Measurements from ENCODE around the gene PSMC3IP.

PSMC3IP gene

GRCh38 chr17:42585353-42585752 is 7.8 kb upstream of the PSMC3IP start:
- DNase-seq (ENCODE audit: low read depth in 2 of 2): no peak

- no peak for DNase-seq (ENCODE audit: low read depth in 2 of 2)
These were observed 7.4 kb upstream of the PSMC3IP start for GRCh38 chr17:42584880-42585279.

- DNase-seq (ENCODE audit: low read depth in 2 of 2): no peak
These were observed 4.3 kb upstream of the PSMC3IP start for GRCh38 chr17:42581744-42582270.

GRCh38 chr17:42579794-42580551 is 2.4 kb upstream of the PSMC3IP start:
- no peak for DNase-seq (ENCODE audit: low read depth in 2 of 2)

GRCh38 chr17:42578282-42578869 is 847 bp upstream of the PSMC3IP start:
- DNase-seq (ENCODE audit: low read depth in 2 of 2): peak in 1 of 2 donors; percentile 53

GRCh38 chr17:42577140-42577531 is 393 bp downstream of the PSMC3IP start:
- no peak for DNase-seq (ENCODE audit: low read depth in 2 of 2)

- DNase-seq (ENCODE audit: low read depth in 2 of 2): no peak
These were observed 3.1 kb downstream of the PSMC3IP start for GRCh38 chr17:42574463-42574862.

- no peak for DNase-seq (ENCODE audit: low read depth in 2 of 2)
These were observed 4.4 kb downstream of the PSMC3IP start for GRCh38 chr17:42573095-42573494.

GRCh38 chr17:42571435-42572225 is 5.9 kb downstream of the PSMC3IP start:
- no peak for DNase-seq (ENCODE audit: low read depth in 2 of 2)

- no peak for DNase-seq (ENCODE audit: low read depth in 2 of 2)
These were observed 9.0 kb downstream of the PSMC3IP start for GRCh38 chr17:42568341-42569111.

GRCh38 chr17:42566883-42567573 is 10.5 kb downstream of the PSMC3IP start, which contains the start of gene MLX:
TSS of gene MLX (plus strand) at chr17:42567100. CDS start at chr17:42567125, 25 bp downstream.
- DNase-seq (ENCODE audit: low read depth in 2 of 2): peak; percentile 76 to 81

GRCh38 chr17:42566215-42566882 is 11.2 kb downstream of the PSMC3IP start:
- no peak for DNase-seq (ENCODE audit: low read depth in 2 of 2)

- no peak for DNase-seq (ENCODE audit: low read depth in 2 of 2)
These were observed 11.9 kb downstream of the PSMC3IP start for GRCh38 chr17:42565523-42566214.

GRCh38 chr17:42564815-42565522 is 12.6 kb downstream of the PSMC3IP start:
- no peak for DNase-seq (ENCODE audit: low read depth in 2 of 2)

- DNase-seq (ENCODE audit: low read depth in 2 of 2): no peak
These were observed 13.6 kb downstream of the PSMC3IP start for GRCh38 chr17:42563950-42564349.

- no peak for DNase-seq (ENCODE audit: low read depth in 2 of 2)
These were observed 14.0 kb downstream of the PSMC3IP start for GRCh38 chr17:42563543-42563942.

GRCh38 chr17:42563143-42563509 is 14.4 kb downstream of the PSMC3IP start:
- no peak for DNase-seq (ENCODE audit: low read depth in 2 of 2)

GRCh38 chr17:42562388-42563142 is 15.0 kb downstream of the PSMC3IP start:
- no peak for DNase-seq (ENCODE audit: low read depth in 2 of 2)
